ACHN (cell line): ENCODE results near the gene RPA1.

Experiments
- DNase-seq: peaks from one replicate; pipeline ENCODE4 v3.0.0-alpha.2; 2015
- in situ Hi-C: cut with HindIII; loops from 2 replicates; pipeline ENCODE4 v1.10.0; 2017; ENCODE audit warnings: low sequenced_read_pairs, low pct_ligation_motif_present, low pct_unique_long_range_greater_than_20kb

The RPA1 gene

GRCh38 chr17:1898872-1899271, 69.1 kb downstream of the RPA1 start:
- in situ Hi-C loops, result loop anchor here (25.0 kb wide), 1 partner anchor 138 kb away; the partner anchor contains the start of genes DPH1, OVCA2 and RTN4RL1
- DNase-seq, result no peak

GRCh38 chr17:1899403-1900000, 69.7 kb downstream of the RPA1 start:
- in situ Hi-C loops, result loop anchor here (25.0 kb wide), 1 partner anchor 138 kb away; the partner anchor contains the start of genes DPH1, OVCA2 and RTN4RL1
- peak; percentile 13 for DNase-seq

- DNase-seq, result no peak
- in situ Hi-C loops, result no loop called here
These were observed 74.7 kb downstream of the RPA1 start for GRCh38 chr17:1904273-1905182.

- in situ Hi-C loops, result no loop called here
- DNase-seq, result no peak
These were observed 75.5 kb downstream of the RPA1 start for GRCh38 chr17:1905190-1905913.

GRCh38 chr17:1906662-1907101, 76.9 kb downstream of the RPA1 start:
- no peak for DNase-seq
- in situ Hi-C loops, result no loop called here

- in situ Hi-C loops, result no loop called here
- no peak for DNase-seq
These were observed 77.4 kb downstream of the RPA1 start for GRCh38 chr17:1907216-1907631.

- in situ Hi-C loops, result no loop called here
- DNase-seq, result peak; percentile 18
These were observed 78.3 kb downstream of the RPA1 start for GRCh38 chr17:1907909-1908698.

GRCh38 chr17:1908699-1909309, 79.0 kb downstream of the RPA1 start:
- in situ Hi-C loops, result no loop called here
- DNase-seq, result peak; percentile 82

- DNase-seq, result no peak
These were observed 80.2 kb downstream of the RPA1 start for GRCh38 chr17:1909985-1910384.

GRCh38 chr17:1912146-1912545, 82.3 kb downstream of the RPA1 start:
- DNase-seq, result no peak
- in situ Hi-C loops, result no loop called here

More at GRCh38 chr17:1909985-1910384, 80.2 kb downstream of the RPA1 start:
- in situ Hi-C loops, result no loop called here

- in situ Hi-C loops, result no loop called here
- no peak for DNase-seq
These were observed 83.9 kb downstream of the RPA1 start for GRCh38 chr17:1913702-1914101.

GRCh38 chr17:1914661-1915083, 84.9 kb downstream of the RPA1 start:
- DNase-seq, result no peak
- in situ Hi-C loops, result no loop called here

- in situ Hi-C loops, result no loop called here
- DNase-seq, result no peak
These were observed 86.1 kb downstream of the RPA1 start for GRCh38 chr17:1915889-1916288.

GRCh38 chr17:1916316-1916715, 86.5 kb downstream of the RPA1 start:
- no peak for DNase-seq
- in situ Hi-C loops, result no loop called here

- in situ Hi-C loops, result no loop called here
- DNase-seq, result no peak
These were observed 87.3 kb downstream of the RPA1 start for GRCh38 chr17:1916963-1917715.

- DNase-seq, result no peak
- in situ Hi-C loops, result no loop called here
These were observed 88.7 kb downstream of the RPA1 start for GRCh38 chr17:1918346-1919162.
